ENCODE results near the gene TBC1D4.

- TF ChIP-seq POLR2A (IDR thresholded peaks at IDR 0.05): no peak
- no peak for TF ChIP-seq POLR2AphosphoS5 (IDR thresholded peaks at IDR 0.05)
- TF ChIP-seq, protein P1, sequence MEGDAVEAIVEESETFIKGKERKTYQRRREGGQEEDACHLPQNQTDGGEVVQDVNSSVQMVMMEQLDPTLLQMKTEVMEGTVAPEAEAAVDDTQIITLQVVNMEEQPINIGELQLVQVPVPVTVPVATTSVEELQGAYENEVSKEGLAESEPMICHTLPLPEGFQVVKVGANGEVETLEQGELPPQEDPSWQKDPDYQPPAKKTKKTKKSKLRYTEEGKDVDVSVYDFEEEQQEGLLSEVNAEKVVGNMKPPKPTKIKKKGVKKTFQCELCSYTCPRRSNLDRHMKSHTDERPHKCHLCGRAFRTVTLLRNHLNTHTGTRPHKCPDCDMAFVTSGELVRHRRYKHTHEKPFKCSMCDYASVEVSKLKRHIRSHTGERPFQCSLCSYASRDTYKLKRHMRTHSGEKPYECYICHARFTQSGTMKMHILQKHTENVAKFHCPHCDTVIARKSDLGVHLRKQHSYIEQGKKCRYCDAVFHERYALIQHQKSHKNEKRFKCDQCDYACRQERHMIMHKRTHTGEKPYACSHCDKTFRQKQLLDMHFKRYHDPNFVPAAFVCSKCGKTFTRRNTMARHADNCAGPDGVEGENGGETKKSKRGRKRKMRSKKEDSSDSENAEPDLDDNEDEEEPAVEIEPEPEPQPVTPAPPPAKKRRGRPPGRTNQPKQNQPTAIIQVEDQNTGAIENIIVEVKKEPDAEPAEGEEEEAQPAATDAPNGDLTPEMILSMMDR (IDR thresholded peaks at IDR 0.05): no peak
- TF ChIP-seq EP300 (IDR thresholded peaks at IDR 0.05): no peak
These were observed 12.5 kb upstream of the TBC1D4 start for GRCh38 chr13:75494491-75494890.
